HEK293 (cell line): ENCODE results near the gene MYD88.

Experiments used
- CTCF ChIA-PET: fragments of 350-600 bp; formaldehyde crosslinking; extraction: SDS; loops from one replicate; lab custom pipeline; 2021; ENCODE audit warnings: antibody characterized with exemption; lab: Yijun Ruan, JAX
- POLR2A ChIA-PET: fragments of 300-600 bp; formaldehyde crosslinking; extraction: SDS; loops from one replicate; lab custom pipeline; 2020; ENCODE audit warnings: antibody characterized with exemption, inconsistent platforms; lab: Yijun Ruan, JAX
- H3K27ac ChIP-seq: fragments of 200-500 bp; sonication (Bioruptor generic); 2 replicates; pipeline ENCODE4 v1.5.1; 2014; ENCODE audit warnings: low read depth, low read length, control low read depth, inconsistent platforms; ENCODE audit errors: extremely low read depth
- H3K36me3 ChIP-seq, 2 experiments: fragments of 200-500 bp in 1 of 2; sonication (Bioruptor generic) in 1 of 2; 1 replicate in 1 of 2; 2 replicates in 1 of 2; pipeline ENCODE4 v1.5.1; 2014 to 2017; ENCODE audit warnings: inconsistent platforms in 2 of 2, low read length in 2 of 2; ENCODE audit not compliant: control insufficient read depth in 2 of 2, insufficient read depth in 1 of 2
- H3K4me1 ChIP-seq: fragments of 200-500 bp; sonication (Bioruptor generic); 2 replicates; pipeline ENCODE4 v1.5.1; 2014; ENCODE audit warnings: mild to moderate bottlenecking, low read length, inconsistent platforms; ENCODE audit not compliant: control insufficient read depth, insufficient read depth
- H3K4me3 ChIP-seq: 2 replicates; pipeline ENCODE4 v1.5.1; 2011; ENCODE audit warnings: low read depth, mild to moderate bottlenecking, control low read depth, low read length, moderate library complexity
- H3K9me3 ChIP-seq: fragments of 200-500 bp; sonication (Bioruptor generic); 2 replicates; pipeline ENCODE4 v1.5.1; 2014; ENCODE audit warnings: low read depth, low read length, inconsistent platforms; ENCODE audit not compliant: control insufficient read depth, insufficient read depth
- GLI2 ChIP-seq: fragments of 450-650 bp; formaldehyde crosslinking; IDR thresholded peaks from 2 replicates; pipeline ENCODE4; 2017; ENCODE audit warnings: missing biosample characterization, missing genetic modification characterization, low read depth, borderline replicate concordance
- IKZF3 ChIP-seq: fragments of 450-650 bp; IDR thresholded peaks from 2 replicates; pipeline ENCODE4 v1.5.0; 2018; ENCODE audit warnings: missing biosample characterization, mild to moderate bottlenecking, missing genetic modification characterization, moderate library complexity
- PRDM1 ChIP-seq: fragments of 450-650 bp; formaldehyde crosslinking; IDR thresholded peaks from 2 replicates; pipeline ENCODE4; 2016; ENCODE audit warnings: missing biosample characterization, missing genetic modification characterization
- PRDM4 ChIP-seq: fragments of 450-650 bp; formaldehyde crosslinking; IDR thresholded peaks from 2 replicates; pipeline ENCODE4 v1.5.1; 2017; ENCODE audit warnings: missing biosample characterization, missing genetic modification characterization
- TCF7L2 ChIP-seq: IDR thresholded peaks from 2 replicates; pipeline ENCODE4 v1.6.1; 2011; ENCODE audit warnings: low read depth, mild to moderate bottlenecking, inconsistent platforms, low read length, moderate library complexity, borderline replicate concordance
- YY1 ChIP-seq: fragments of 450-650 bp; formaldehyde crosslinking; IDR thresholded peaks from 2 replicates; pipeline ENCODE4 v1.5.1; 2018; ENCODE audit warnings: missing biosample characterization, missing genetic modification characterization
- YY2 ChIP-seq: fragments of 450-650 bp; formaldehyde crosslinking; IDR thresholded peaks from 2 replicates; pipeline ENCODE4 v1.5.1; 2016; ENCODE audit warnings: missing biosample characterization, missing genetic modification characterization
- ZFP37 ChIP-seq: fragments of 450-650 bp; formaldehyde crosslinking; IDR thresholded peaks from 2 replicates; pipeline ENCODE4 v1.5.1; 2016; ENCODE audit warnings: missing biosample characterization, missing genetic modification characterization
- ZFP69B ChIP-seq: fragments of 450-650 bp; formaldehyde crosslinking; IDR thresholded peaks from 2 replicates; pipeline ENCODE4 v1.5.1; 2016; ENCODE audit warnings: missing biosample characterization, missing genetic modification characterization
- ZNF184 ChIP-seq: fragments of 450-650 bp; IDR thresholded peaks from 2 replicates; pipeline ENCODE4 v1.5.1; 2018; ENCODE audit warnings: missing biosample characterization, mild to moderate bottlenecking, missing genetic modification characterization
- ZNF426 ChIP-seq: fragments of 450-650 bp; formaldehyde crosslinking; IDR thresholded peaks from 2 replicates; pipeline ENCODE4 v1.5.1; 2017; ENCODE audit warnings: missing biosample characterization, missing genetic modification characterization, mild to moderate bottlenecking, inconsistent platforms, moderate library complexity
- ZNF501 ChIP-seq: fragments of 450-650 bp; formaldehyde crosslinking; IDR thresholded peaks from 2 replicates; pipeline ENCODE4 v1.5.1; 2016; ENCODE audit warnings: missing biosample characterization, missing genetic modification characterization
- ZNF521 ChIP-seq: fragments of 450-650 bp; formaldehyde crosslinking; IDR thresholded peaks from 2 replicates; pipeline ENCODE4 v1.5.1; 2017; ENCODE audit warnings: missing biosample characterization, mild to moderate bottlenecking, missing genetic modification characterization
- ZNF623 ChIP-seq: fragments of 450-650 bp; formaldehyde crosslinking; IDR thresholded peaks from 2 replicates; pipeline ENCODE4 v1.5.1; 2016; ENCODE audit warnings: missing biosample characterization, missing genetic modification characterization
- ZNF658 ChIP-seq: fragments of 450-650 bp; formaldehyde crosslinking; IDR thresholded peaks from 2 replicates; pipeline ENCODE4; 2016; ENCODE audit warnings: missing biosample characterization, missing genetic modification characterization
- ZNF664 ChIP-seq: fragments of 450-650 bp; formaldehyde crosslinking; IDR thresholded peaks from 2 replicates; pipeline ENCODE4 v1.5.1; 2016; ENCODE audit warnings: missing biosample characterization, missing genetic modification characterization
- ZNF692 ChIP-seq: fragments of 450-650 bp; formaldehyde crosslinking; IDR thresholded peaks from 2 replicates; pipeline ENCODE4 v1.5.1; 2016; ENCODE audit warnings: missing biosample characterization, missing genetic modification characterization
- ZNF76 ChIP-seq: fragments of 450-650 bp; formaldehyde crosslinking; IDR thresholded peaks from 2 replicates; pipeline ENCODE4; 2016; ENCODE audit warnings: low read depth, missing biosample characterization, missing genetic modification characterization, borderline replicate concordance
- ZNF777 ChIP-seq: fragments of 450-650 bp; formaldehyde crosslinking; IDR thresholded peaks from 2 replicates; pipeline ENCODE4 v1.5.1; 2017; ENCODE audit warnings: missing biosample characterization, missing genetic modification characterization, borderline replicate concordance
- ZNF791 ChIP-seq: fragments of 450-650 bp; formaldehyde crosslinking; IDR thresholded peaks from 2 replicates; pipeline ENCODE4 v1.5.1; 2016; ENCODE audit warnings: missing biosample characterization, missing genetic modification characterization

The MYD88 gene

GRCh38 chr3:38177181-38177580, 38.7 kb downstream of the MYD88 start (continued):
- TF ChIP-seq YY2 (tag by site-specific recombination) (no peak), ZNF501 (tag by site-specific recombination) (no peak), ZNF76 (tag by site-specific recombination) (no peak), PRDM1 (tag by site-specific recombination) (no peak), ZNF521 (tag by site-specific recombination) (no peak)

- H3K4me3 ChIP-seq = no peak overlapping the region
- H3K36me3 ChIP-seq = peaks cover 9 to 37% of the 10 kb centered on the region in 2 experiments; a peak in 2 of 3 replicates
- peaks cover 4% of the 10 kb centered on the region; the same call in 1 of the 2 replicates for H3K4me1 ChIP-seq
- no peak overlapping the region for H3K27ac ChIP-seq
- CTCF ChIA-PET = interaction anchor here (0.6 kb wide), 1 partner anchor 788 kb away, joined by 3 read pairs; no protein-coding TSS in a partner anchor
- H3K9me3 ChIP-seq = no peaks in the 10 kb centered on the region
- POLR2A ChIA-PET = no interaction called here
- no peak for TF ChIP-seq TCF7L2
- TF ChIP-seq ZNF184 (tag by site-specific recombination) = peak; percentile 98
Measured at GRCh38 chr3:38186781-38187180, 48.3 kb downstream of the MYD88 start.

- TF ChIP-seq ZNF426 = no peak
- TF ChIP-seq ZNF791 (tag by site-specific recombination) = no peak
- no peak for TF ChIP-seq YY1 (tag by site-specific recombination)
- TF ChIP-seq PRDM1 (tag by site-specific recombination) = no peak
- TF ChIP-seq ZNF658 = no peak
- no peak for TF ChIP-seq ZFP69B
- TF ChIP-seq ZFP37 (tag by site-specific recombination) = no peak
- TF ChIP-seq ZNF692 = no peak
- TF ChIP-seq GLI2 (tag by site-specific recombination) = no peak
- TF ChIP-seq ZNF777 (tag by site-specific recombination) = no peak
- no peak for TF ChIP-seq IKZF3 (tag by site-specific recombination)
- no peak for TF ChIP-seq ZNF623 (tag by site-specific recombination)
- no peak for TF ChIP-seq ZNF664
- TF ChIP-seq PRDM4 = no peak
- H3K27ac ChIP-seq = no peak overlapping the region
- no peaks in the 10 kb centered on the region for H3K9me3 ChIP-seq
- H3K4me3 ChIP-seq = no peak overlapping the region
- H3K36me3 ChIP-seq = peaks cover 3 to 35% of the 10 kb centered on the region in 2 experiments; a peak in 2 of 3 replicates
- H3K4me1 ChIP-seq = no peaks in the 10 kb centered on the region
- ChIA-PET CTCF (no interaction called here), POLR2A (interaction anchor here (1.2 kb wide), 1 partner anchor 25 kb away, joined by 3 read pairs; the partner anchor contains the start of gene OXSR1)
Measured at GRCh38 chr3:38190481-38190881, 52.0 kb downstream of the MYD88 start.
